Heart left ventricle (tissue), 16 donors: Measurements from ENCODE around the gene ST6GALNAC5. TPM values are rescaled to one million over a fixed set of nuclear protein-coding genes. Genes with fewer than 3 reads are reported as not detected.

Experiments used
- ATAC-seq, 4 donors: fragments of 200-7000 bp; cut with Tn5 transposase; one replicate each; pipeline ENCODE4 v1.9.1; 2020 to 2022; ENCODE audit warnings: moderate library complexity in 4 of 4, mild to moderate bottlenecking in 3 of 4, moderate number of reproducible peaks in 1 of 4
- DNase-seq, 5 donors: peaks; one replicate each; pipeline ENCODE4 v3.0.0-alpha.2; 2020
- H3K27ac ChIP-seq, 12 donors: fragments of 200-600 bp; sonication (generic) in 4 of 12; one replicate each; pipeline versions ENCODE4 v1.5.0 to v1.8.0; 2016 to 2022; ENCODE audit warnings: mild to moderate bottlenecking in 2 of 12
- H3K27me3 ChIP-seq, 9 donors: fragments of 200-600 bp; sonication (generic) in 2 of 9; one replicate each; pipeline versions ENCODE4 v1.5.1 to v1.8.0; 2016 to 2022; ENCODE audit warnings: mild to moderate bottlenecking in 3 of 9
- H3K36me3 ChIP-seq, 9 donors: fragments of 200-600 bp; sonication (generic) in 2 of 9; one replicate each; pipeline versions ENCODE4 v1.5.0 to v1.8.0; 2018 to 2022; ENCODE audit warnings: mild to moderate bottlenecking in 2 of 9
- H3K4me1 ChIP-seq, 12 donors: fragments of 200-600 bp; sonication (generic) in 4 of 12; one replicate each; pipeline versions ENCODE4 v1.5.0 to v1.8.0; 2016 to 2022; ENCODE audit warnings: mild to moderate bottlenecking in 3 of 12
- H3K4me3 ChIP-seq, 12 donors: fragments of 200-600 bp; sonication (generic) in 4 of 12; one replicate each; pipeline versions ENCODE4 v1.5.0 to v1.8.0; 2017 to 2022; ENCODE audit warnings: mild to moderate bottlenecking in 9 of 12, moderate library complexity in 4 of 12
- H3K9me3 ChIP-seq, 12 donors: fragments of 200-600 bp; sonication (generic) in 4 of 12; one replicate each; pipeline versions ENCODE4 v1.5.0 to v1.8.0; 2016 to 2022; ENCODE audit warnings: mild to moderate bottlenecking in 1 of 12
- POLR2A ChIP-seq, 2 donors: fragments of 450-650 bp; IDR thresholded peaks; one replicate each; pipeline ENCODE4 v1.6.1; 2017; ENCODE audit warnings: antibody characterized with exemption in 2 of 2, mild to moderate bottlenecking in 2 of 2, moderate library complexity in 2 of 2
- WGBS, 4 donors: extraction: QIAGEN DNeasy Blood & Tissue Kit in 2 of 4; methylation state at CpG; one replicate each; pipeline versions ENCODE4 v1.1.5 to v1.1.7; 2013 to 2018; 5-methylcytosine and 5-hydroxymethylcytosine counted together
- intact Hi-C, 10 donors: fragments of 100-400 bp; cut with DNase I; formaldehyde crosslinking; loops; one replicate each; pipeline versions ENCODE4 v1.11.1 to v1.14.2; 2022
- polyA plus RNA-seq, 2 donors: library from polyadenylated mRNA; stranded (reverse); fragments of 200-250 nt; gene quantifications; one replicate each; pipeline ENCODE4 v1.2.3, GENCODE V29; 2013
- total RNA-seq, 9 donors: library from RNA; depleted of rRNA in 2 of 9; stranded (reverse); fragments of >200 nt in 2 of 9; fragmentation: NEBNext Ultra II Directional in 3 of 9; extraction: Animal tissue kit (Norgen Biotek cat#: 25700) in 3 of 9; gene quantifications; one replicate each; pipeline versions ENCODE4 v1.1.0 to v1.2.4, GENCODE V29; 2016 to 2023
- TF ChIP-seq, protein P1 (sequence below), 12 donors: fragments of 200-600 bp; sonication (generic) in 4 of 12; IDR thresholded peaks; one replicate each; pipeline versions ENCODE4 v1.5.0 to v1.8.0; 2018 to 2022; ENCODE audit warnings: antibody characterized with exemption in 12 of 12, mild to moderate bottlenecking in 5 of 12
- donor health status: ischemic (EF 13 %, LVEDD 7.1; RV severe dilation, severe dysfunction).
- donor health status: healthy with polysubstance abuse.
- donor health status: DM: no; HTN: yes; CAD: no.
- donor health status: DM: no; HTN: no; CAD: no.
- donor health status: ischemic (EF 25% LVEDD 6.9; RV normal size, moderate dysfunction).
- donor health status: ischemic (EF 25% LVEDD 5.7; RV mildly dilated, moderate dysfunction).
- donor health status: healthy.
- donor health status: DM: yes; HTN: yes; CAD: no.
- donor health status: ischemic (EF 35%, LVEDD 5.7; RV mildly dilated, moderate dysfunction).
- donor health status: nonischemic (EF 11% LVEDD 7.7; RV severe dilation, severe dysfunction).
- donor health status: DM: yes; HTN: yes; CAD: no.
- donor health status: PGD.
- donor health status: ischemic (EF 29% LVEDD 5.4; RV normal size, mild dysfunction).
- donor health status: nonischemic (EF 23%, LVEDD 6.1; RV moderate dilation, normal function).

ST6GALNAC5 gene
- total and polyA plus RNA-seq, 11 donors, result 0.14 to 0.83 (median 0.45) TPM; not detected in 2

DNA sequence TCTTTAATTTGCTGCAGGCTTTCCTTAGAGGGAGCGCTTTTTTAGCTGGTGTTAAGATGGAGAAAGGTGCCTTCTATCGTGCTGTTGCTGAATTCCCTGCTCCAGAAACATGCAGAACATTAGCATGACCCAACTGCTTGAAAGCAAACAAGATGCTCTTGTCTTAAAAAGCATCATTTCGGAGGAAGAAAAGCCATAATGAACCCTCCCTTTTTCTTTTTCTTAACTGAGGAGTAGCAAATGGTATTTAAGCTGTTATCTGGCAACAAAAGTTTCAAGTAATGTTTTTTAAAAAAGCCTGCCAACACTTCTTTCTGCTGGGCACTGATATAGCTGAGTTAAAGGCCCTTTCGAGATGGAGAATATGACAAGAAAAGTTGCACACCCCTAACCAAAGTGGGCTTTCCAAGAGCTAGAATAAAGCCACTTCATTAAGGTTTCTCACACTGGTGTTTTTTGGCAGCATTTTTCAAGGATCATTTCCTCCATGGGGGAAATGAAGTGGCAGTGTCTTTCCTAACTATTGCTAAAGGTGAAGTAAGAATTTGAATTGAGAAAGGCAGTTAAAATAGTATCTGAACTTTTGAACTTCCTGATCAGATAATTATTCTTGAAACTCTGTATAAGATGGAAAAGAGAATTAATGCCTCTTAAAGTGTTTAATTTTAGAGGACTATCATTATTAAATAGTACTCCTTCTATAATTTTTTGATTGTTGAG, 38.8 kb downstream of the ST6GALNAC5 start:
- WGBS, 4 donors, result 78 to 83% (median 80%) methylated on average over 4 of the region's 4 CpGs
- DNase-seq (no peak), ATAC-seq (no peak)
- Histone ChIP-seq H3K27ac (no peak overlapping the region), H3K4me3 (no peak overlapping the region), H3K9me3 (no peaks in the 10 kb centered on the region), H3K27me3 (no peaks in the 10 kb centered on the region), H3K36me3 (no peaks in the 10 kb centered on the region), H3K4me1 (no peaks in the 10 kb centered on the region)
- intact Hi-C loops, result loop anchor here in 1 of 10 donors (10.0 kb wide), 1 partner anchor 61 kb away; no protein-coding TSS in a partner anchor
- TF ChIP-seq, protein P1, sequence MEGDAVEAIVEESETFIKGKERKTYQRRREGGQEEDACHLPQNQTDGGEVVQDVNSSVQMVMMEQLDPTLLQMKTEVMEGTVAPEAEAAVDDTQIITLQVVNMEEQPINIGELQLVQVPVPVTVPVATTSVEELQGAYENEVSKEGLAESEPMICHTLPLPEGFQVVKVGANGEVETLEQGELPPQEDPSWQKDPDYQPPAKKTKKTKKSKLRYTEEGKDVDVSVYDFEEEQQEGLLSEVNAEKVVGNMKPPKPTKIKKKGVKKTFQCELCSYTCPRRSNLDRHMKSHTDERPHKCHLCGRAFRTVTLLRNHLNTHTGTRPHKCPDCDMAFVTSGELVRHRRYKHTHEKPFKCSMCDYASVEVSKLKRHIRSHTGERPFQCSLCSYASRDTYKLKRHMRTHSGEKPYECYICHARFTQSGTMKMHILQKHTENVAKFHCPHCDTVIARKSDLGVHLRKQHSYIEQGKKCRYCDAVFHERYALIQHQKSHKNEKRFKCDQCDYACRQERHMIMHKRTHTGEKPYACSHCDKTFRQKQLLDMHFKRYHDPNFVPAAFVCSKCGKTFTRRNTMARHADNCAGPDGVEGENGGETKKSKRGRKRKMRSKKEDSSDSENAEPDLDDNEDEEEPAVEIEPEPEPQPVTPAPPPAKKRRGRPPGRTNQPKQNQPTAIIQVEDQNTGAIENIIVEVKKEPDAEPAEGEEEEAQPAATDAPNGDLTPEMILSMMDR (IDR thresholded peaks at IDR 0.05), result no peak
- no peak for TF ChIP-seq POLR2A (IDR thresholded peaks at IDR 0.05)

DNA sequence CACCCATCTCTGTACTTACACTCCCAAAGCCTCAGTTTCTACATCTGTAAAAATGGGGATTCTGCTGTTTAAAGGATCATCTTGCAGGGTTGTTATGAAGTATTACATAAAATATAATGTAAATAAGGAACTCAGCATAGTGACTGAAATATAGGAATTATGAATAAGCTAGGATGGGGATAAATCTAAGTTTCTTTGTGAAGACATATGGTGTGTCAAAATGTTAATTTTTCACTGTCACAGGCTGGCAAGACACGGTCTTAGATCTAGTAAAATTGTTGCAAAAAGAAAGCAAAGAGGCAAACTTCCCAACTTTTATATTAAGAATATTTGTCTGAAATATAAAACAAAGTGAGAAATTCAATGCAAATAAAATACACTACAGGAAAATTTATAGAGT, 42.0 kb downstream of the ST6GALNAC5 start:
- 82 to 89% (median 86%) methylated on average over 1 of the region's 1 CpG for WGBS, 4 donors
- no peaks in the 10 kb centered on the region for H3K4me1 ChIP-seq
- no peaks in the 10 kb centered on the region for H3K27me3 ChIP-seq
- no peaks in the 10 kb centered on the region for H3K36me3 ChIP-seq
- no peak overlapping the region for H3K4me3 ChIP-seq
- H3K27ac ChIP-seq, result no peak overlapping the region
- ATAC-seq, result no peak
- no peak for DNase-seq
- no peak for TF ChIP-seq POLR2A (IDR thresholded peaks at IDR 0.05)
- TF ChIP-seq, protein P1 (IDR thresholded peaks at IDR 0.05), result no peak
- H3K9me3 ChIP-seq, result no peaks in the 10 kb centered on the region
- intact Hi-C loops, result loop anchor here in 1 of 10 donors (10.0 kb wide), 1 partner anchor 65 kb away; no protein-coding TSS in a partner anchor

DNA sequence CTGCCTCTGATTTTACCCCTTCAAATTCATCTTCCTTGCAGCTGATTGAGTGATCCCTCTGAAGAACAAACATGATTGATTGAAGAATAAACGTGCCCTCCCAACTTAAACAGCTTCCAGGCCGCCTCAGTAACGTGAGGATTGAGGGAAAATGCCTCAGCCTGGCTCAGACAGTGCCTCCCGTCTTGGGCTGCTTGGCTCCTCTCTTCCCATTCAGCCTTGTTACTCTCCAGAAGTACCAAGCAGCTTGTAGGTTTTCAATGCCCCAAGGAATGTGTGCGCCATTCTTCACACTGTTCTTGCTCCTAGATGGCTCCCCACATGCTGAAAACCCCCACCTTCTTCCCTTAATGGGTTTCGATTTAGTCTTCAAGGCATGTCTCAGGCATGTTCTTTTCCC, 51.8 kb downstream of the ST6GALNAC5 start:
- TF ChIP-seq, protein P1 (IDR thresholded peaks at IDR 0.05), result no peak
- no peak for TF ChIP-seq POLR2A (IDR thresholded peaks at IDR 0.05)
- ATAC-seq, result no peak
- H3K9me3 ChIP-seq, result no peaks in the 10 kb centered on the region
- no peak overlapping the region for H3K27ac ChIP-seq
- intact Hi-C loops, result no loop called here
- H3K4me1 ChIP-seq, result no peaks in the 10 kb centered on the region
- H3K36me3 ChIP-seq, result no peaks in the 10 kb centered on the region
- DNase-seq, result no peak
- H3K4me3 ChIP-seq, result no peak overlapping the region
- H3K27me3 ChIP-seq, result no peaks in the 10 kb centered on the region
- WGBS, 4 donors, result 64 to 73% (median 67%) methylated on average over 6 of the region's 6 CpGs

DNA sequence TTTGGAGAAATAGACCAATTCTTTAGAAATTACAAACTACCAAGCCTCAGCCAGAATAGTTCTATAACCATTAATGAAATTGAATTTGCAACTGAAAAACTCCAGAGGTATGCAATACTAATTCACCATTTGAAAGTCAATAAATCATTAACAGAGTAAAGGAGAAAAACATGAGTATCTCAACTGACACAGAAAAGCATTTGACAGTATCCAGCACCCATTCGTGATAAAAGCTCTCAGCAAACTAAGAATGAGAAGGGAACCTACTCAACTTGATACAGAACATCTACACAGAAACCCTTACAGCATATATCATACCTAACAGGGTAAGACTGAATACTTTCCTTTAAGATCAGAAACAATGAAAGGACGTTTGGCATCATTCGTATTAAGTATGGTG, 54.3 kb downstream of the ST6GALNAC5 start:
- TF ChIP-seq, protein P1 (IDR thresholded peaks at IDR 0.05), result no peak
- TF ChIP-seq POLR2A (IDR thresholded peaks at IDR 0.05), result no peak
- Histone ChIP-seq H3K27me3 (no peaks in the 10 kb centered on the region), H3K4me1 (no peaks in the 10 kb centered on the region), H3K9me3 (no peaks in the 10 kb centered on the region), H3K36me3 (no peaks in the 10 kb centered on the region), H3K4me3 (no peak overlapping the region), H3K27ac (no peak overlapping the region)
- 45 to 54% (median 50%) methylated on average over 3 of the region's 3 CpGs for WGBS, 4 donors
- intact Hi-C loops, result no loop called here
- ATAC-seq (no peak), DNase-seq (no peak)
